Astrocyte of the spinal cord (primary cell): ENCODE results near the gene RNF222.

Experiments
- DNase-seq: peaks from one replicate; pipeline ENCODE4 v3.0.0; 2011; ENCODE audit warnings: low read depth, low spot score
- H3K4me3 ChIP-seq: 2 replicates; pipeline ENCODE4 v1.5.1; 2011; ENCODE audit warnings: low read depth, mild to moderate bottlenecking, low read length, moderate library complexity
- CTCF ChIP-seq: IDR thresholded peaks from 2 replicates; pipeline ENCODE4 v1.5.1; 2012; ENCODE audit warnings: low read depth, mild to moderate bottlenecking, low read length, inconsistent platforms
- in situ Hi-C: cut with HindIII; loops from 2 replicates; pipeline ENCODE4 v1.10.0; 2017; ENCODE audit warnings: low sequenced_read_pairs

The RNF222 gene

GRCh38 chr17:8426094-8426720, 28.6 kb upstream of the RNF222 start:
- DNase-seq, result no peak
- in situ Hi-C loops, result no loop called here
- TF ChIP-seq CTCF, result no peak
- H3K4me3 ChIP-seq, result no peak overlapping the region

DNA sequence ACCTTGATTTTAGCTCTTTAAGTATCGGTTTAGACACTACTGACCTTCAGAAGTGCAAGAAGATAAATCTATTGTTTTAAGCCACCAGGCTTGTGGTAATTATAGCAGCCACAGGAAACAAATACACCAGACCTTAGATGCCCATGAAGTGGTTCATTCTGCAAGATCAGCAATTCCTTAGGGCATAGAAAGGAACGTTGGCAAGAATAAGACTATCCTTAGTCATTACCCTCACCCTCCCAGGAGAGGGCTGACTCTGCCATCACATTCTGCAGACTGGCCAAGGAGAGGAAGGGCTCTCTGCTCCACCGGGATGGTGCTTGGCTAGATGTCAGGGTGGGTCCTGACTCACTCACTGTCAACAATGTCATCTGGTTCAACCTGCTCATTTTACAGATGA, 23.9 kb upstream of the RNF222 start:
- no peak for TF ChIP-seq CTCF
- in situ Hi-C loops, result no loop called here
- DNase-seq, result no peak

DNA sequence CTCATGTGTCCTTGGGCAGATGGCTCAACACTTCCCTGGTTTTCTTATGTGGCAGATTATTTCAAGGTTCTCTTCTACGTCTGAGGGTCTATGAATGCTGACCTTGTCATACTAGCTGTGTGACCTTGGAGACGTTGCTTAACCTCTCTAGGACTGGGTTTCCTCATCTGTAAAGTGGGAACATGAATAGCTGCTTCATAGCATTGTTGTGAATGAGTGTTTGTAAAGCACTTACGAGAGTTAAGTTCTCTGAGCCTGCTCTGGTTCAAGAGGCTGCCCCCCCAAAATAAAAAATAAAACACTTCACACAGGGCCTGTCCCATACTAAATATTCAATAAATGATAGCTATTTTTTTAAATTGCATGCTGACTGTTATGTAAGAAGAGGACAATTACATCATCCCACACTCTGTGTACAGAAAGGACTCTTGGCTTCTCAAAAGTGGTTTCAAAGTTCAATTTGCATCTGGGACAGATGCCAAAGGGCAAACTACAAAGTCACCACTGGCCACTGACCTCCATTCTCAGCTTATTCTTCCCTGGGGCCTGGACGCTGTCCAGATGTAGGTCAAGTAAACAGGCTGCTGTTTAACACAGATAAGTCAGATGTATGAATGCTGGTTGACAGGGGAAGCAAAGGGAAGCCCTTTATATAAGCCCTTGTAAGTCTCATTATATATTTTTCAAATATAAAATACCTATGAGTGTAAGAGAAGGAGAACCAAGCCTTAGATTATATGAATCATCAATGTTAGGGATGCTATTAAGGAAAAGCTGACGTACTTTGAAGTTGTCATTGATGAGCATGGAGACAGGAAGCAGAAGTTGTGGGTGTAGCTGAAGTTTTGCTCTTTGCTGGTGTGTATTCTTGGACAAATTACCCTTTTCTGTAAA, 22.7 kb upstream of the RNF222 start:
- no peak overlapping the region for H3K4me3 ChIP-seq
- no peak for TF ChIP-seq CTCF
- in situ Hi-C loops, result no loop called here
- peak; percentile 65 for DNase-seq

More for the DNA sequence above, 23.9 kb upstream of the RNF222 start:
- no peak overlapping the region for H3K4me3 ChIP-seq

DNA sequence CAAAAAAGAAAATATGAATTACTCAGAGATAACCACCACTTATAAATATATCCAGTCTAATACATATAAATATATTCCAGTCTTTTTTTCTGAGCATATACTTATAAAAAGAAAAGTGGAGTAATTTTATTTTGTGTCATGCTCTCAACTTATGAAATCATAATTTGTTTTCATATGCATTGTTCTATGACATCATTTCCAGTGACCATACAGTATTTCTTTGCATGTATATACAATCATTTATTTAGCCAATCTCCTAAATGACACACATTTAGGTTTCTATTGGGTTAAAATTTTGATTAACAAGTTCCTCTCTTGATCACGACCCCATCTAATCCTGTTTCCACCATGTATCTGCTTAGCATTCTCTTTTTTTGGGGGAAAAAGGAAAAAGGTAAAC, 21.7 kb upstream of the RNF222 start:
- no peak for DNase-seq
- H3K4me3 ChIP-seq, result no peak overlapping the region
- TF ChIP-seq CTCF, result no peak
- in situ Hi-C loops, result no loop called here

DNA sequence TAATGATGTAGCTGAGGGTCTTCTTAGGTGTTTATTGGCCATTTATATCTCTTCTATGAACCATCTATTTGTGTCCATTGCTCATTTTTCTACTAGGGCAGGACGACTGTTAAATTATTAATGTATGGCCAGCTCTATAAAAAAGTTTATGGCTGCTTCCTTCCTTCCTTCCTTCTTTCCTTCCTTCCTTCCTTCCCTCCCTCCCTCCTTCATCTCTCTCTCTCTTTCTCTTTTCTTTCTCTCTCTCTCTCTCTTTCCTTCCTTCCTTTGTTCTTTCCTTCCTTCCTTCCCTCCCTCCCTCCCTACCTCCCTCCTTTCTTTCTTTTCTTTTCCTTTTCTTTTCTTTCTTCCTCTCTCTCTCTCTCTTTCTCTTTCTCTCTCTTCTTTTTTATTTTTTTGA, 20.8 kb upstream of the RNF222 start:
- no peak for TF ChIP-seq CTCF
- H3K4me3 ChIP-seq, result no peak overlapping the region
- DNase-seq, result no peak
- in situ Hi-C loops, result no loop called here

DNA sequence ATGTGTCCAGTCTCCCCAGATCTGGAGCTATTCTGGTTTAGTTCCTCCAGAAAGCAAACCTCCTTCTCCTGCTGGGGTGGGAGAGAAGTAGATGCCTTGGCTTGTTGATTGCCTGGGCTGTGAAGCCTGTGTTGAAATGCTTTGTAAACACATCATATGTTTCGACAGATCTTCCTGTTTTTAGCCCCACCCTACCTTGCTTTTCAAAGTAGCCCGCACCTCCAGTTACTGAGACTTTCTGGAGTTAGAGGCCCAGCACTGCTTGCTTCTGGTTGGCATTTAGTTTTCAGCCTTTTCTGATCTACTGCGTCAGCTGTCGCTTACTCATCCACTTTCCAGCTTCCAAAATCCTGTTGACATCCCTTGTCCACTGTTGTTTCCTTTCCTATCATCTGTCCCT, 20.2 kb upstream of the RNF222 start:
- in situ Hi-C loops, result no loop called here
- H3K4me3 ChIP-seq, result no peak overlapping the region
- TF ChIP-seq CTCF, result no peak
- no peak for DNase-seq
